Heart right ventricle (tissue), 16 donors: ENCODE results near the gene C8G. TPM values are rescaled to one million over a fixed set of nuclear protein-coding genes. Genes with fewer than 3 reads are reported as not detected.

Experiments used
- ATAC-seq, 8 donors: fragments of 200-7000 bp; cut with Tn5 transposase; one replicate each; pipeline ENCODE4 v1.9.1; 2020; ENCODE audit warnings: mild to moderate bottlenecking in 8 of 8, moderate library complexity in 8 of 8, moderate number of reproducible peaks in 1 of 8
- DNase-seq, 2 donors: peaks; one replicate each; pipeline ENCODE4 v3.0.0-alpha.2; 2020
- H3K27ac ChIP-seq, 10 donors: fragments of 200-600 bp; sonication (generic) in 2 of 10; one replicate each; pipeline versions ENCODE4 v1.5.0 to v1.8.0; 2020 to 2022; ENCODE audit warnings: mild to moderate bottlenecking in 3 of 10
- H3K27me3 ChIP-seq, 7 donors: fragments of 200-600 bp; one replicate each; pipeline ENCODE4 v1.8.0; 2021 to 2022; ENCODE audit warnings: mild to moderate bottlenecking in 2 of 7
- H3K36me3 ChIP-seq, 9 donors: fragments of 200-600 bp; sonication (generic) in 1 of 9; one replicate each; pipeline versions ENCODE4 v1.5.0 to v1.8.0; 2020 to 2022; ENCODE audit warnings: mild to moderate bottlenecking in 2 of 9
- H3K4me1 ChIP-seq, 9 donors: fragments of 200-600 bp; sonication (generic) in 1 of 9; one replicate each; pipeline versions ENCODE4 v1.5.0 to v1.8.0; 2020 to 2022; ENCODE audit warnings: mild to moderate bottlenecking in 4 of 9
- H3K4me3 ChIP-seq, 10 donors: fragments of 200-600 bp; sonication (generic) in 2 of 10; one replicate each; pipeline versions ENCODE4 v1.5.0 to v1.8.0; 2020 to 2022; ENCODE audit warnings: mild to moderate bottlenecking in 7 of 10, moderate library complexity in 2 of 10
- H3K9me3 ChIP-seq, 11 donors: fragments of 200-600 bp in 10 of 11; sonication (generic) in 2 of 11; one replicate each; pipeline versions ENCODE4 v1.5.0 to v1.8.0; 2013 to 2022; ENCODE audit warnings: mild to moderate bottlenecking in 2 of 11, control low read depth in 1 of 11, moderate library complexity in 1 of 11
- CTCF ChIP-seq, 9 donors: fragments of 200-600 bp; sonication (generic) in 2 of 9; IDR thresholded peaks; one replicate each; pipeline versions ENCODE4 v1.5.0 to v1.8.0; 2021 to 2022; ENCODE audit warnings: antibody characterized with exemption in 9 of 9, mild to moderate bottlenecking in 5 of 9, moderate library complexity in 1 of 9
- WGBS, 2 donors: extraction: QIAGEN DNeasy Blood & Tissue Kit; methylation state at CpG; one replicate each; pipeline ENCODE4 v1.1.7; 2013; ENCODE audit warnings: inconsistent platforms in 1 of 2; 5-methylcytosine and 5-hydroxymethylcytosine counted together
- intact Hi-C, 10 donors: fragments of 100-400 bp; cut with DNase I; formaldehyde crosslinking; loops; one replicate each; pipeline versions ENCODE4 v1.11.1 to v1.14.2; 2022
- polyA plus RNA-seq, 2 donors: library from polyadenylated mRNA; stranded (reverse); fragments of 200-250 nt; gene quantifications; one replicate each; pipeline ENCODE4 v1.2.3, GENCODE V29; 2013
- total RNA-seq, 10 donors: library from RNA; stranded (reverse); fragmentation: NEBNext Ultra II Directional in 3 of 10; extraction: Animal tissue kit (Norgen Biotek cat#: 25700) in 3 of 10; gene quantifications; one replicate each; pipeline versions ENCODE4 v1.2.1 to v1.2.4, GENCODE V29; 2021 to 2023
- donor health status: Arrhythmogenic right ventricular cardiomyopathy.
- donor health status: ischemic (EF 13 %, LVEDD 7.1; RV severe dilation, severe dysfunction).
- donor health status: healthy with polysubstance abuse.
- donor health status: DM: no; HTN: yes; CAD: no.
- donor health status: DM: no; HTN: no; CAD: no.
- donor health status: ischemic (EF 25% LVEDD 6.9; RV normal size, moderate dysfunction).
- donor health status: ischemic (EF 25% LVEDD 5.7; RV mildly dilated, moderate dysfunction).
- donor health status: healthy.
- donor health status: DM: yes; HTN: yes; CAD: no.
- donor health status: Ischemic cardiomyopathy.
- donor health status: ischemic (EF 35%, LVEDD 5.7; RV mildly dilated, moderate dysfunction).
- donor health status: nonischemic (EF 11% LVEDD 7.7; RV severe dilation, severe dysfunction).
- donor health status: DM: yes; HTN: yes; CAD: no.
- donor health status: PGD.
- donor health status: ischemic (EF 29% LVEDD 5.4; RV normal size, mild dysfunction).
- donor health status: nonischemic (EF 23%, LVEDD 6.1; RV moderate dilation, normal function).

Gene C8G
- total and polyA plus RNA-seq, 12 donors, result 1.2 to 10.0 (median 2.2) TPM

GRCh38 chr9:136900556-136900955 lies 44.5 kb upstream of the C8G start:
- Histone ChIP-seq H3K27me3 (no peaks in the 10 kb centered on the region), H3K27ac (peak overlapping the region in 7 of 10 donors; percentile 76 to 90 (median 86)), H3K4me3 (no peak overlapping the region), H3K4me1 (peaks cover 19 to 52% (median 35%) of the 10 kb centered on the region in 9 donors), H3K36me3 (peaks cover 0 to 55% (median 17%) of the 10 kb centered on the region in 9 donors), H3K9me3 (no peaks in the 10 kb centered on the region)
- DNase-seq (no peak), ATAC-seq (no peak)
- intact Hi-C loops, result loop anchor here in 3 of 10 donors (5.0 kb wide), 2 partner anchors 42 to 48 kb away; partner anchors contain the start of genes FBXW5 (in 2 of the 3) and MAMDC4 (in 1 of the 3)
- no peak for TF ChIP-seq CTCF (IDR thresholded peaks at IDR 0.05)
- WGBS, 2 donors, result 91 to 94% methylated on average over 10 of the region's 10 CpGs

GRCh38 chr9:136900988-136901515 lies 44.0 kb upstream of the C8G start:
- H3K36me3 ChIP-seq, result peaks cover 0 to 60% (median 17%) of the 10 kb centered on the region in 9 donors
- H3K27me3 ChIP-seq, result no peaks in the 10 kb centered on the region
- WGBS, 2 donors, result 58 to 61% methylated on average over 13 of the region's 13 CpGs
- intact Hi-C loops, result loop anchor here in 3 of 10 donors (5.0 kb wide), 2 partner anchors 41 to 49 kb away; partner anchors contain the start of genes FBXW5 (in 2 of the 3) and MAMDC4 (in 1 of the 3)
- H3K4me1 ChIP-seq, result peaks cover 19 to 53% (median 35%) of the 10 kb centered on the region in 9 donors
- DNase-seq (no peak), ATAC-seq (peak in 4 of 8 donors; percentile 4 to 40 (median 16))
- peak overlapping the region in 9 of 10 donors; percentile 76 to 90 (median 86) for H3K27ac ChIP-seq
- no peaks in the 10 kb centered on the region for H3K9me3 ChIP-seq
- H3K4me3 ChIP-seq, result no peak overlapping the region
- no peak for TF ChIP-seq CTCF (IDR thresholded peaks at IDR 0.05)

- Histone ChIP-seq H3K27me3 (no peaks in the 10 kb centered on the region), H3K9me3 (no peaks in the 10 kb centered on the region), H3K4me1 (peaks cover 19 to 53% (median 35%) of the 10 kb centered on the region in 9 donors), H3K36me3 (peaks cover 0 to 66% (median 17%) of the 10 kb centered on the region in 9 donors), H3K4me3 (peak overlapping the region in 4 of 10 donors; percentile 2 to 10 (median 10)), H3K27ac (peak overlapping the region; percentile 50 to 90 (median 84))
- no peak for TF ChIP-seq CTCF (IDR thresholded peaks at IDR 0.05)
- DNase-seq (no peak), ATAC-seq (peak; percentile 13 to 66 (median 45))
- WGBS, 2 donors, result 34 to 45% methylated on average over 20 of the region's 20 CpGs
- intact Hi-C loops, result loop anchor here in 3 of 10 donors (2.0 to 5.0 kb wide), 3 partner anchors 15 to 49 kb away; partner anchors contain the start of genes FBXW5 (in 2 of the 3), MAMDC4 (in 1 of the 3) and TRAF2 (in 1 of the 3)
Observed at GRCh38 chr9:136901516-136902258, 43.4 kb upstream of the C8G start.

GRCh38 chr9:136902259-136902821 lies 42.7 kb upstream of the C8G start:
- ATAC-seq (peak; percentile 80 to 95 (median 91)), DNase-seq (peak; percentile 70 to 85)
- Histone ChIP-seq H3K27ac (peak overlapping the region; percentile 50 to 90 (median 84)), H3K9me3 (no peaks in the 10 kb centered on the region), H3K4me3 (peak overlapping the region in 3 of 10 donors; percentile 2 to 10 (median 10)), H3K36me3 (peaks cover 0 to 73% (median 17%) of the 10 kb centered on the region in 9 donors), H3K27me3 (no peaks in the 10 kb centered on the region), H3K4me1 (peaks cover 19 to 53% (median 35%) of the 10 kb centered on the region in 9 donors)
- no peak for TF ChIP-seq CTCF (IDR thresholded peaks at IDR 0.05)
- 31 to 37% methylated on average over 15 of the region's 15 CpGs for WGBS, 2 donors
- intact Hi-C loops, result loop anchor here in 3 of 10 donors (2.0 to 5.0 kb wide), 3 partner anchors 16 to 50 kb away; partner anchors contain the start of genes FBXW5 (in 2 of the 3), MAMDC4 (in 1 of the 3) and TRAF2 (in 1 of the 3)
